Measurements from ENCODE around the gene CLN6. TPM values are rescaled to one million over a fixed set of nuclear protein-coding genes. Genes with fewer than 3 reads are reported as not detected.

The CLN6 gene
- 10.4 and 11.1 TPM in 2 replicates for total RNA-seq

DNA sequence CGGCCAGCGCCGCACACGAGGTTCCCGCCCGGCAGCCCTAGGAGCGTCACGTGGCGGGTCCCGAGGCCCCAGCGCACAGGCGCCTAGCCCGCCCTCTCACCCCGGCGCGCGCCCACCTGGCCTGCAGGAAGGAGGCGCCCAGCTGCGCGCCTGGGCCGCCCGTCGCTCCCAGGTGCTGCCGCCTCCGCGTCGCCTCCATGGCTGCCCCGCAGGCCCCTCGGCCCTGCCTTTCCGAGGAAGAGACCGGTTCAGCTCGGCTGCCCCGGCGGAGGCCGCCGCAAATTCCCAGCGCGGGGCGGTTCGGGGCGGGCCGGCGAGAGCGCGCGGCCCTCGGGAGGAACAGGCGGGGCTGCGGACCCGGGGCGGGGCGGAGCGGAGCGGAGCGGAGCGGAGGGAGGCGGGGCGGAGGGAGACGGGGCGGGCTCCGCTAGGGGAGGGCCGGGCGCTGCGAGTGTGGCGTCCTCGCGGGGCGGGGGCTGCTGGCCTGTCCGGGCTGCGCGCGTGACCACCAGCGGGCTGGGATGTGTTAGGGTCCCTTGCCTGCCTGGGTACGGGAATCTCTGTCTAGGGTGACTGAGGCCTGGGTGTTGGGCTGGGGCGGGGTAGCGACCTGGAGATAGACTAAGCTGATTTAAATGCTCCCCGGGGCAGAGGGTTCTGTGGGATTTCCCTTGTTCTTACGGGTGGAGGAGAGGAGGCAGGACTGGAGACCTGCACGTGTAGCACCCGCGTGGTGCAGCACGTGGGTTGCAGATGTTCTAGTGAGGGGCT lies at the start of gene CLN6:
TSS of gene CLN6 (minus strand) at position 343 of the 771 bp plus-strand sequence. CDS start at position 199, 144 bp downstream.

DNA sequence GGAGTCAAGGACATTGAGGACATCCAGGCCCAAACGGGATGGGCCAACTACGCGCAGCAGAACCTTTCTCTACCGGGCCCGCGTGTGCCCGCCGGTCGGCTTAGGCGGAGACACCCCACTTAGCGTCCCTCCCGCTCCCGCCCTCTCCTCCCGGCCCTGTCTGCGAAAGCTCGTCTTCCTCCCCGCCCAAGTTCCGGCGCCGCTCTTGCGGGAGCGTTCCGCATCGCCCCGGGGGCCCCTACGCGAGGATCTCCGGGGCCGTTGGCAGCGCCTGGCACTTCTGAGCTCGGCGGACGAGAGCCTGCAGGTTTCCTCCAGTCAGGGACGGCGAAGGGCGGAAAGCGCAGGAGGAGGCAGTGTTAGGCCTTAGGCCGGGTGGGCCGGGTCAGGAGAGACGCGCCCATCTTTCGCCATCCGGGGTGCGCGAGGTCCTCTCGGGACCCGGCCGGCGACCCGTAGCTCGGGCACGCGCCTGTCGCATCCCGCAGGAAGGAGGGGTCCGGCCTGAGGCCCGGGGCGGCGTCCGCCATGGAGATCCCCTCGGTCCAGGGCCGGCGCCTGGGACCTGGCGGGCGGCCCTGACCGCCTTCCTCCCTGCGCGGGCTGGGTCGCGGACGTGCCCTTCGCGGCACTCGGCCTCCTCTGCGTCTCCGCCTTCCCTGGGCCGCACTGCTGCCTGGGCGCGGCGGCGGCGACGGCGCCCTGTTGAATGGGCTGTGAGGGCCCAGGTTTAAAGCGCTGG lies 48.2 kb upstream of the CLN6 start, which contains the start of gene FEM1B:
TSS of gene FEM1B (plus strand) at position 143 of the 742 bp plus-strand sequence. CDS start 673 bp downstream, outside the sequence.

DNA sequence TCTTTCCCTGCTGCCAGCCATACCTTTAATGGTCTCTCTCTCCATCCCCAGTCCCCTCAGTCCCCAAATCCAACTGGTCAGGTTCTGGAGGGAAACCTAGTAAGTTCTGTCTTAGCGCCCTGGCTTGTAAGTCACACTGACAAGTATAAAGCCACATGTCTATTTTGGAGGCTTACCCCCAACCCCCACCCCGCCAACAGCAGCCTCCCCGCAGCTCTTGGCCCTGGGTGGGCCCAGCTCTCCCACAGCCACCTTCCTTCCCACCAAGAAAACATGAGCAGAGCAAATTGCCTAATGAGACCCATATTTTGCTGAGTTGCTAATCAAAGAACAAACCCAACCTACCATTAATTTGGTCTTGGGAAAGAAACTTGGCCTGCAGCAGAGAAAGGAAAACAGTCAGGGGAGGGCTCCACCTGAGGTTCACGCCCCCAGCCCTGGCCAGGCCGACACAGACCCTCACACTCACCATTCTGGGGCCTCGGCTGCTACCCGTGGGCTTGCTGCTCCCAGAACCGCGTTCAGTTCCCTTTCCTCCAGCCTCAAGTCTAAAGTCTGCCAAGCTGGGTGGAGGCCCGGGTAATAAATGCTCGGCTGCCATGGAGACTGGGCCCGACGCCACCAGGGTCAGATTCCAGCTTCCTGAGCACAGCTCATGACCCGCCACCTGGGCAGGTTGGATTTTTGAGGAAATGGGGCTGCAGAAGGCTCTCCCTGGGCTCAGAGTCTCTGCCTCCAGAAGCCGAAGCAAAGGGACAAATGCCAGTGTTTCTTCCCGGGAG lies 24.6 kb downstream of the CLN6 start, which contains the start of gene CALML4:
TSS of gene CALML4 (minus strand) at position 557 of the 782 bp plus-strand sequence. CDS start at position 472, 85 bp downstream.

Other genes starting within 250 kb of the CLN6 start
- gene PIAS1, start 175.4 kb downstream of the CLN6 start, total RNA-seq: 6.0 and 10.0 TPM in 2 replicates
- gene CALML4, start 24.4 kb downstream of the CLN6 start, total RNA-seq: 3.0 TPM in 2 replicates
- 43.6 and 54.9 TPM in 2 replicates for gene FEM1B, start 48.0 kb upstream of the CLN6 start, total RNA-seq
- gene ITGA11, start 202.4 kb upstream of the CLN6 start, total RNA-seq: 0.54 and 25.9 TPM in 2 replicates